Testis (tissue), 2 donors: ENCODE data around the gene GIMAP1.

Source experiments
- POLR2A ChIP-seq: fragments of 450-650 bp; IDR thresholded peaks from one replicate; pipeline ENCODE4 v1.6.1; 2017; ENCODE audit warnings: antibody characterized with exemption, mild to moderate bottlenecking, moderate library complexity
- TF ChIP-seq, protein P1 (sequence below), 3 experiments: fragments of 450-650 bp in 2 of 3; fragments of 200-600 bp in 1 of 3; sonication (generic) in 1 of 3; IDR thresholded peaks; one replicate each; pipeline ENCODE4 v1.5.1; 2016 to 2019; ENCODE audit warnings: antibody characterized with exemption in 3 of 3, mild to moderate bottlenecking in 2 of 3, moderate library complexity in 1 of 3

DNA sequence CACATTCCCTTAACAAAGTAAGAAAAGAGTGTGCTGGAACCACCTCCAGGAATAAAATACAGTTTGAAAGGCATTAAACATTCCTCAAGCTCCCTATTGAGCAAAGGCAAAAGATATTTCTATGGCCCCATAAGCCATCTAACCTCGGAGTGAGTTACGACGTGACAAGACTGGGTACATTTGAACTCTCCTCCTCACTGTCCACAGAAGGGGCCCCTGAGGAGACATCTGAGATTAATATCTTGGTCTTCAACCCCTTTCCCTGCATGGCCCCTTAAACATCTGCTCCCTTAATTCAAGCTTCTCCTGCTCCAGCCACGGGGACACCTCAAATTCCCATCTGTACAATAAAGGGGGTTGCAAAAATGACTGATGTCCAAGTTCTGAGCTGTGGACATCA is 526 bp downstream of the GIMAP1 start:
- TF ChIP-seq, protein P1, sequence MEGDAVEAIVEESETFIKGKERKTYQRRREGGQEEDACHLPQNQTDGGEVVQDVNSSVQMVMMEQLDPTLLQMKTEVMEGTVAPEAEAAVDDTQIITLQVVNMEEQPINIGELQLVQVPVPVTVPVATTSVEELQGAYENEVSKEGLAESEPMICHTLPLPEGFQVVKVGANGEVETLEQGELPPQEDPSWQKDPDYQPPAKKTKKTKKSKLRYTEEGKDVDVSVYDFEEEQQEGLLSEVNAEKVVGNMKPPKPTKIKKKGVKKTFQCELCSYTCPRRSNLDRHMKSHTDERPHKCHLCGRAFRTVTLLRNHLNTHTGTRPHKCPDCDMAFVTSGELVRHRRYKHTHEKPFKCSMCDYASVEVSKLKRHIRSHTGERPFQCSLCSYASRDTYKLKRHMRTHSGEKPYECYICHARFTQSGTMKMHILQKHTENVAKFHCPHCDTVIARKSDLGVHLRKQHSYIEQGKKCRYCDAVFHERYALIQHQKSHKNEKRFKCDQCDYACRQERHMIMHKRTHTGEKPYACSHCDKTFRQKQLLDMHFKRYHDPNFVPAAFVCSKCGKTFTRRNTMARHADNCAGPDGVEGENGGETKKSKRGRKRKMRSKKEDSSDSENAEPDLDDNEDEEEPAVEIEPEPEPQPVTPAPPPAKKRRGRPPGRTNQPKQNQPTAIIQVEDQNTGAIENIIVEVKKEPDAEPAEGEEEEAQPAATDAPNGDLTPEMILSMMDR (IDR thresholded peaks at IDR 0.05) = no peak
- no peak for TF ChIP-seq POLR2A
